ENCODE measurements around the gene CD9.

DNA sequence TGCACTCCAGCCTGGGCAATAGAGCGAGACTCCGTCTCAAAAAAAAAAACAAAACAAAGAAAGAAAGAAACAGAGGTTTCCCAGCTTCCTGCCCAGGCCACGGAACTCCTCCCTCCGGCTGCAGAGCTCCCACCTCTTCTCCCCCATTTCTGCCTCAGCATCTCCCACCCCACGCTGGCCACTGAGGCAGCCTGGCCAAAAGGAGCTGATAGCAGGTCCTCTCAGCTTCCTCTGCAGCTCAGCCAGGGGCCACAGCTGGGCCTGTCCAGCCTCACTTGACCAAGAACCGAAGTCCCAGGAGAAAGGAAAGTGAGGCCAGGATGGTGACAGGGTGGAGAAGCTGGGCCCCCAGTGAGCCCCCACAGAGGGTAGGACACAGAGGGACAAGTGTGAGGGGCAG is 33.4 kb upstream of the CD9 start:
- TF ChIP-seq, protein P1, sequence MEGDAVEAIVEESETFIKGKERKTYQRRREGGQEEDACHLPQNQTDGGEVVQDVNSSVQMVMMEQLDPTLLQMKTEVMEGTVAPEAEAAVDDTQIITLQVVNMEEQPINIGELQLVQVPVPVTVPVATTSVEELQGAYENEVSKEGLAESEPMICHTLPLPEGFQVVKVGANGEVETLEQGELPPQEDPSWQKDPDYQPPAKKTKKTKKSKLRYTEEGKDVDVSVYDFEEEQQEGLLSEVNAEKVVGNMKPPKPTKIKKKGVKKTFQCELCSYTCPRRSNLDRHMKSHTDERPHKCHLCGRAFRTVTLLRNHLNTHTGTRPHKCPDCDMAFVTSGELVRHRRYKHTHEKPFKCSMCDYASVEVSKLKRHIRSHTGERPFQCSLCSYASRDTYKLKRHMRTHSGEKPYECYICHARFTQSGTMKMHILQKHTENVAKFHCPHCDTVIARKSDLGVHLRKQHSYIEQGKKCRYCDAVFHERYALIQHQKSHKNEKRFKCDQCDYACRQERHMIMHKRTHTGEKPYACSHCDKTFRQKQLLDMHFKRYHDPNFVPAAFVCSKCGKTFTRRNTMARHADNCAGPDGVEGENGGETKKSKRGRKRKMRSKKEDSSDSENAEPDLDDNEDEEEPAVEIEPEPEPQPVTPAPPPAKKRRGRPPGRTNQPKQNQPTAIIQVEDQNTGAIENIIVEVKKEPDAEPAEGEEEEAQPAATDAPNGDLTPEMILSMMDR (IDR thresholded peaks at IDR 0.05; ENCODE audit: control extremely low read depth in 1 of 3, insufficient read depth in 1 of 3, low read depth in 1 of 3, low read length in 3 of 3) = no peak
- TF ChIP-seq, protein P2, sequence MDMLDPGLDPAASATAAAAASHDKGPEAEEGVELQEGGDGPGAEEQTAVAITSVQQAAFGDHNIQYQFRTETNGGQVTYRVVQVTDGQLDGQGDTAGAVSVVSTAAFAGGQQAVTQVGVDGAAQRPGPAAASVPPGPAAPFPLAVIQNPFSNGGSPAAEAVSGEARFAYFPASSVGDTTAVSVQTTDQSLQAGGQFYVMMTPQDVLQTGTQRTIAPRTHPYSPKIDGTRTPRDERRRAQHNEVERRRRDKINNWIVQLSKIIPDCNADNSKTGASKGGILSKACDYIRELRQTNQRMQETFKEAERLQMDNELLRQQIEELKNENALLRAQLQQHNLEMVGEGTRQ (IDR thresholded peaks at IDR 0.05; ENCODE audit: low read length) = no peak
- TF ChIP-seq JUN (IDR thresholded peaks at IDR 0.05; ENCODE audit: low read depth, low read length) (no peak), KDM5A (IDR thresholded peaks at IDR 0.05; ENCODE audit: low read length) (no peak), CHD2 (IDR thresholded peaks at IDR 0.05; ENCODE audit: low read length) (no peak)

Measured in H1 (cell line).